ENCODE data around the gene MORN4.

- peak; percentile 33 for TF ChIP-seq CTCF (IDR thresholded peaks at IDR 0.05)
- TF ChIP-seq ZFX (IDR thresholded peaks at IDR 0.05; ENCODE audit: borderline replicate concordance): no peak
These were observed 621 bp upstream of the MORN4 start for GRCh38 chr10:97633921-97634320.

Data from 22Rv1 (cell line).